ENCODE measurements around the gene FOXD3.

GRCh38 chr1:63305043-63305442 is 17.3 kb upstream of the FOXD3 start:
- TF ChIP-seq REST (IDR thresholded peaks at IDR 0.05; ENCODE audit: insufficient read depth in 1 of 2, low read depth in 2 of 2, low read length in 1 of 2) (no peak), POLR2AphosphoS5 (IDR thresholded peaks at IDR 0.05; ENCODE audit: low read depth, low read length) (no peak), CTCF (IDR thresholded peaks at IDR 0.05) (no peak), SIN3A (IDR thresholded peaks at IDR 0.05; ENCODE audit: borderline replicate concordance, insufficient read depth, low read depth, low read length) (no peak), TCF7L2 (IDR thresholded peaks at IDR 0.05; ENCODE audit: low read depth, low read length) (no peak)
